Hepatocyte (in vitro differentiated cells): Measurements from ENCODE around the gene P2RY8. TPM values are rescaled to one million over a fixed set of nuclear protein-coding genes. Genes with fewer than 3 reads are reported as not detected.
"Not testable (repeated sequence)": the region's sequence is repeated elsewhere in the genome, so short reads cannot be mapped to it uniquely, and the experiment has no call there.

Experiments used
- DNase-seq: peaks from one replicate; pipeline ENCODE4 v3.0.0-alpha.2; 2016; ENCODE audit warnings: low spot score
- H2AFZ ChIP-seq: fragments of 200-600 bp; sonication (generic); 2 replicates; pipeline ENCODE4 v1.6.0; 2016; ENCODE audit warnings: antibody characterized with exemption, mild to moderate bottlenecking
- H3K27ac ChIP-seq: fragments of 200-600 bp; sonication (generic); 2 replicates; pipeline ENCODE4 v1.5.1; 2016; ENCODE audit warnings: mild to moderate bottlenecking
- H3K27me3 ChIP-seq: fragments of 200-600 bp; sonication (generic); 2 replicates; pipeline ENCODE4 v1.6.1; 2016
- H3K36me3 ChIP-seq: fragments of 200-600 bp; sonication (generic); replicated peaks from 2 replicates; pipeline ENCODE4 v1.5.1; 2016; ENCODE audit warnings: low read depth; ENCODE audit not compliant: insufficient read depth
- H3K4me1 ChIP-seq: fragments of 200-600 bp; sonication (generic); 2 replicates; pipeline ENCODE4 v1.5.1; 2016; ENCODE audit warnings: mild to moderate bottlenecking, moderate library complexity; ENCODE audit not compliant: insufficient read depth
- H3K4me2 ChIP-seq: fragments of 200-600 bp; sonication (generic); 2 replicates; pipeline ENCODE4 v1.6.0; 2016
- H3K4me3 ChIP-seq: fragments of 200-600 bp; sonication (generic); 2 replicates; pipeline ENCODE4 v1.5.1; 2016; ENCODE audit warnings: mild to moderate bottlenecking
- H3K79me2 ChIP-seq: fragments of 200-600 bp; sonication (generic); 2 replicates; pipeline ENCODE4 v1.6.0; 2017; ENCODE audit warnings: mild to moderate bottlenecking
- H3K9me2 ChIP-seq: fragments of 200-600 bp; sonication (generic); replicated peaks from 2 replicates; pipeline ENCODE4 v1.6.0; 2017; ENCODE audit warnings: mild to moderate bottlenecking; ENCODE audit not compliant: insufficient read depth
- H3K9me3 ChIP-seq: fragments of 200-600 bp; sonication (generic); 2 replicates; pipeline ENCODE4 v1.5.1; 2016; ENCODE audit warnings: low read depth, mild to moderate bottlenecking
- H4K20me1 ChIP-seq: fragments of 200-600 bp; sonication (generic); 2 replicates; pipeline ENCODE4 v1.6.0; 2016; ENCODE audit warnings: mild to moderate bottlenecking; ENCODE audit not compliant: insufficient read depth, poor library complexity, severe bottlenecking
- EZH2 ChIP-seq: fragments of 200-600 bp; sonication (generic); IDR thresholded peaks from 2 replicates; pipeline ENCODE4 v1.6.1; 2016; ENCODE audit warnings: antibody characterized with exemption, mild to moderate bottlenecking, borderline replicate concordance
- EZH2phosphoT487 ChIP-seq: fragments of 200-600 bp; sonication (generic); IDR thresholded peaks from one replicate; pipeline ENCODE4 v1.6.1; 2018; ENCODE audit warnings: antibody characterized with exemption, mild to moderate bottlenecking, low read depth, moderate library complexity; ENCODE audit not compliant: unreplicated experiment, severe bottlenecking
- WGBS: methylation state at CpG from one replicate; pipeline ENCODE4 v1.1.6; 2016; ENCODE audit warnings: low lambda C conversion rate; ENCODE audit errors: missing lambda C conversion rate; 5-methylcytosine and 5-hydroxymethylcytosine counted together
- polyA plus RNA-seq: library from polyadenylated mRNA; unstranded; fragments of >200 nt; fragmentation: Nextera tagmentation; extraction: Ambion mirVana; gene quantifications from 2 replicates; pipeline ENCODE4 v1.2.1, GENCODE V29; 2016
- total RNA-seq: library from RNA; depleted of rRNA; stranded (reverse); fragments of >200 nt; gene quantifications from 2 replicates; pipeline ENCODE4 v1.2.3, GENCODE V29; 2014
- TF ChIP-seq, protein P1 (sequence below): fragments of 200-600 bp; sonication (generic); IDR thresholded peaks from 2 replicates; pipeline ENCODE4 v1.5.1; 2016; ENCODE audit warnings: antibody characterized with exemption, mild to moderate bottlenecking; ENCODE audit not compliant: poor library complexity

P2RY8 gene
- total and polyA plus RNA-seq, 2 experiments from 2014 or later = 0.07 to 0.54 TPM

- H3K27ac ChIP-seq = no peak overlapping the region
- no peaks in the 10 kb centered on the region for H3K27me3 ChIP-seq
- no peaks in the 10 kb centered on the region for H3K36me3 ChIP-seq
- DNase-seq = no peak
- no peaks in the 10 kb centered on the region for H3K9me2 ChIP-seq
- no peak overlapping the region for H2AFZ ChIP-seq
- no peaks in the 10 kb centered on the region for H3K9me3 ChIP-seq
- H3K79me2 ChIP-seq = no peaks in the 10 kb centered on the region
- WGBS = 88% methylated on average over 5 of the region's 5 CpGs
- H3K4me3 ChIP-seq = no peak overlapping the region
- H3K4me1 ChIP-seq = no peaks in the 10 kb centered on the region
- H3K4me2 ChIP-seq = no peak overlapping the region
- TF ChIP-seq EZH2 (no peak), EZH2phosphoT487 (no peak)
- TF ChIP-seq, protein P1, sequence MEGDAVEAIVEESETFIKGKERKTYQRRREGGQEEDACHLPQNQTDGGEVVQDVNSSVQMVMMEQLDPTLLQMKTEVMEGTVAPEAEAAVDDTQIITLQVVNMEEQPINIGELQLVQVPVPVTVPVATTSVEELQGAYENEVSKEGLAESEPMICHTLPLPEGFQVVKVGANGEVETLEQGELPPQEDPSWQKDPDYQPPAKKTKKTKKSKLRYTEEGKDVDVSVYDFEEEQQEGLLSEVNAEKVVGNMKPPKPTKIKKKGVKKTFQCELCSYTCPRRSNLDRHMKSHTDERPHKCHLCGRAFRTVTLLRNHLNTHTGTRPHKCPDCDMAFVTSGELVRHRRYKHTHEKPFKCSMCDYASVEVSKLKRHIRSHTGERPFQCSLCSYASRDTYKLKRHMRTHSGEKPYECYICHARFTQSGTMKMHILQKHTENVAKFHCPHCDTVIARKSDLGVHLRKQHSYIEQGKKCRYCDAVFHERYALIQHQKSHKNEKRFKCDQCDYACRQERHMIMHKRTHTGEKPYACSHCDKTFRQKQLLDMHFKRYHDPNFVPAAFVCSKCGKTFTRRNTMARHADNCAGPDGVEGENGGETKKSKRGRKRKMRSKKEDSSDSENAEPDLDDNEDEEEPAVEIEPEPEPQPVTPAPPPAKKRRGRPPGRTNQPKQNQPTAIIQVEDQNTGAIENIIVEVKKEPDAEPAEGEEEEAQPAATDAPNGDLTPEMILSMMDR = no peak
- no peaks in the 10 kb centered on the region for H4K20me1 ChIP-seq
Observed at GRCh38 chrX:1476682-1477081, 60.3 kb downstream of the P2RY8 start.

- Histone ChIP-seq H2AFZ (no peak overlapping the region), H4K20me1 (no peaks in the 10 kb centered on the region), H3K27ac (no peak overlapping the region), H3K4me1 (no peaks in the 10 kb centered on the region), H3K9me3 (no peaks in the 10 kb centered on the region), H3K36me3 (no peaks in the 10 kb centered on the region), H3K79me2 (no peaks in the 10 kb centered on the region), H3K4me2 (no peak overlapping the region), H3K4me3 (no peak overlapping the region), H3K27me3 (no peaks in the 10 kb centered on the region), H3K9me2 (no peaks in the 10 kb centered on the region)
- WGBS = 94% methylated on average over 1 of the region's 1 CpG
- TF ChIP-seq EZH2 (no peak), EZH2phosphoT487 (no peak)
- TF ChIP-seq, protein P1 = no peak
- no peak for DNase-seq
Observed at GRCh38 chrX:1475881-1476280, 61.1 kb downstream of the P2RY8 start.

DNA sequence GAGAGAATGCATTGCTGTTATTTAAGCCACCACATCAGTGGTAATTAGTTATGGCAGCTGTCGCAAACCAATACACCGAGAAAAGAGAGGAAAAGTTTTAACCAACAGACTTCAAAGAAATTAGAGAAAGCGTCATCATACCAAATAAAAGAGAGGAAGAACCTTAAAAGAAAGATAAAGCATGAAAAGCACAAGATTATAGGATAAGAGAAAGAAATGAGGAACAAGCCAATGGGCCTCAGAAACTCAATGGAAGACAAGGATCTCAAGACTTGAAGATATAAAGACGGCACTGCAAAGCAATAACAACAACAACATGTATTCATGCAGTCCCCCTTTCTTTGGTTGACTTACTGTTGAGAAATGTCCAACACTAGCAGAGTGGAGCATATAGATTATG lies 61.5 kb downstream of the P2RY8 start:
- Histone ChIP-seq H3K9me2 (no peaks in the 10 kb centered on the region), H2AFZ (no peak overlapping the region), H3K4me1 (no peaks in the 10 kb centered on the region), H3K4me2 (no peak overlapping the region), H3K4me3 (no peak overlapping the region), H3K79me2 (no peaks in the 10 kb centered on the region), H3K27me3 (no peaks in the 10 kb centered on the region), H3K9me3 (no peaks in the 10 kb centered on the region), H3K27ac (no peak overlapping the region), H4K20me1 (no peaks in the 10 kb centered on the region), H3K36me3 (no peaks in the 10 kb centered on the region)
- WGBS = 97% methylated on average over 4 of the region's 4 CpGs
- DNase-seq = no peak
- TF ChIP-seq EZH2phosphoT487 (no peak), EZH2 (no peak)
- TF ChIP-seq, protein P1 = no peak

GRCh38 chrX:1474593-1474992 lies 62.4 kb downstream of the P2RY8 start:
- H3K27ac ChIP-seq, H3K4me2 ChIP-seq, H3K27me3 ChIP-seq, H3K4me3 ChIP-seq, H3K9me2 ChIP-seq, H3K36me3 ChIP-seq, H2AFZ ChIP-seq, H3K4me1 ChIP-seq, DNase-seq, H3K9me3 ChIP-seq, H4K20me1 ChIP-seq, H3K79me2 ChIP-seq: not testable (repeated sequence)
- WGBS = 79% methylated on average over 2 of the region's 2 CpGs
